GM12878 (cell line): Measurements from ENCODE around the gene AKAP7. TPM values are rescaled to one million over a fixed set of nuclear protein-coding genes. Genes with fewer than 3 reads are reported as not detected.

ENCODE experiments used
- ATAC-seq: fragments of 200-7000 bp; cut with Tn5 transposase; 3 replicates; pipeline ENCODE4 v1.9.1; 2020; ENCODE audit warnings: mild to moderate bottlenecking, moderate library complexity
- BruUV-seq: library from RNA; stranded (reverse); fragments of 400-500 nt; replicated peaks from 2 replicates; lab custom pipeline; 2021; lab: Mats Ljungman, UMichigan
- CTCF ChIA-PET: fragments of 300-600 bp; sonication (Branson Sonifier 250); formaldehyde crosslinking; extraction: SDS; loops from one replicate; lab custom pipeline; 2021; ENCODE audit warnings: inconsistent platforms; lab: Yijun Ruan, JAX
- POLR2A ChIA-PET: fragments of 350-600 bp; formaldehyde crosslinking; extraction: SDS; loops from one replicate; lab custom pipeline; 2021; ENCODE audit warnings: inconsistent platforms; lab: Charles Lee
- RAD21 ChIA-PET: fragments of 300-600 bp; sonication (Branson Sonifier 250); formaldehyde crosslinking; loops from one replicate; lab custom pipeline; 2023; ENCODE audit warnings: antibody characterized with exemption; ENCODE audit not compliant: unreplicated experiment; lab: Charles Lee
- SMC1A ChIA-PET: fragments of 300-600 bp; sonication (Branson Sonifier 250); formaldehyde crosslinking; loops from one replicate; lab custom pipeline; 2023; ENCODE audit not compliant: unreplicated experiment, uncharacterized antibody; lab: Charles Lee
- DNase-seq: peaks from one replicate; pipeline ENCODE4 v3.0.0-alpha.2; 2011; ENCODE audit warnings: low read depth, low spot score
- FAIRE-seq: peaks from 3 replicates; lab custom pipeline; 2011; peaks lifted over from hg19 to GRCh38; lab: Jason Lieb, UNC
- H2AFZ ChIP-seq: 2 replicates; pipeline ENCODE4 v1.6.0; 2011; ENCODE audit warnings: low read depth, low read length, control low read depth; ENCODE audit not compliant: control insufficient read depth
- H3K27ac ChIP-seq: 2 replicates; pipeline ENCODE4 v1.5.1; 2011; ENCODE audit warnings: control low read depth; ENCODE audit not compliant: control insufficient read depth, insufficient read depth
- H3K27me3 ChIP-seq, 2 experiments: replicated peaks in 1 of 2; 2 replicates each; pipeline versions ENCODE4 v1.6.0 to v1.6.1; 2011; ENCODE audit warnings: low read length in 1 of 2; ENCODE audit not compliant: control insufficient read depth in 2 of 2, insufficient read depth in 2 of 2
- H3K36me3 ChIP-seq, 2 experiments: 2 replicates each; pipeline ENCODE4 v1.5.1; 2011; ENCODE audit warnings: low read length in 1 of 2; ENCODE audit not compliant: control insufficient read depth in 2 of 2, insufficient read depth in 2 of 2
- H3K4me1 ChIP-seq: 2 replicates; pipeline ENCODE4 v1.6.1; 2011; ENCODE audit warnings: mild to moderate bottlenecking, low read length, moderate library complexity, mixed read lengths; ENCODE audit not compliant: control insufficient read depth, insufficient read depth
- H3K4me2 ChIP-seq: 2 replicates; pipeline ENCODE4 v1.6.0; 2011; ENCODE audit warnings: control low read depth; ENCODE audit not compliant: control insufficient read depth, insufficient read depth
- H3K4me3 ChIP-seq: fragments of 200-600 bp; sonication (generic); 2 replicates; pipeline ENCODE4 v1.5.1; 2016
- H3K79me2 ChIP-seq: 2 replicates; pipeline ENCODE4 v1.6.0; 2011; ENCODE audit warnings: low read length; ENCODE audit not compliant: control insufficient read depth, insufficient read depth
- H3K9ac ChIP-seq: 2 replicates; pipeline ENCODE4 v1.8.0; 2011; ENCODE audit warnings: low read length, control low read depth, mixed read lengths; ENCODE audit not compliant: control insufficient read depth, insufficient read depth
- H3K9me3 ChIP-seq: replicated peaks from 3 replicates; pipeline ENCODE4 v1.5.1; 2011; ENCODE audit warnings: mild to moderate bottlenecking, low read length; ENCODE audit not compliant: control insufficient read depth, insufficient read depth
- H4K20me1 ChIP-seq: 2 replicates; pipeline ENCODE4 v1.6.0; 2011; ENCODE audit not compliant: control insufficient read depth, insufficient read depth
- CBX3 ChIP-seq: fragments of 200-600 bp; sonication (generic); IDR thresholded peaks from 2 replicates; pipeline ENCODE4 v1.6.1; 2016; ENCODE audit warnings: low read depth, borderline replicate concordance
- CEBPB ChIP-seq, 2 experiments: fragments of 150-350 bp in 1 of 2; IDR thresholded peaks; 2 replicates each; pipeline ENCODE4 v1.6.1; 2012 to 2014; ENCODE audit warnings: low read depth in 2 of 2, low read length in 2 of 2, borderline replicate concordance in 1 of 2, inconsistent platforms in 1 of 2
- CHD1 ChIP-seq: IDR thresholded peaks from 2 replicates; pipeline ENCODE4 v1.6.1; 2012; ENCODE audit warnings: low read depth, low read length, improper control_type of control experiment
- EED ChIP-seq: sonication (generic); IDR thresholded peaks from 2 replicates; pipeline ENCODE4 v1.6.1; 2016; ENCODE audit warnings: antibody characterized with exemption, low read depth
- FOS ChIP-seq: IDR thresholded peaks from 3 replicates; pipeline ENCODE4 v1.6.1; 2011; ENCODE audit warnings: borderline replicate concordance; ENCODE audit not compliant: insufficient read length; ENCODE audit errors: extremely low read depth
- FOXM1 ChIP-seq: IDR thresholded peaks from 2 replicates; pipeline ENCODE4 v1.6.1; 2012; ENCODE audit warnings: low read depth, mild to moderate bottlenecking, inconsistent platforms, low read length, moderate library complexity
- HDAC2 ChIP-seq: fragments of 200-600 bp; sonication (generic); IDR thresholded peaks from 2 replicates; pipeline ENCODE4 v1.6.1; 2017
- KDM1A ChIP-seq: fragments of 200-600 bp; sonication (generic); IDR thresholded peaks from 2 replicates; pipeline ENCODE4 v1.6.1; 2016; ENCODE audit warnings: borderline replicate concordance
- MEF2A ChIP-seq: IDR thresholded peaks from 2 replicates; pipeline ENCODE4 v1.6.1; 2011; ENCODE audit warnings: low read depth, mild to moderate bottlenecking, low read length, moderate library complexity; ENCODE audit not compliant: insufficient read depth
- RUNX3 ChIP-seq: IDR thresholded peaks from 2 replicates; pipeline ENCODE4 v1.6.1; 2012; ENCODE audit warnings: low read length, inconsistent platforms
- SIN3A ChIP-seq: IDR thresholded peaks from 2 replicates; pipeline ENCODE4 v1.6.1; 2012; ENCODE audit warnings: low read depth, low read length, improper control_type of control experiment
- SIX5 ChIP-seq: IDR thresholded peaks from 2 replicates; pipeline ENCODE4 v1.6.1; 2011; ENCODE audit warnings: mild to moderate bottlenecking, low read depth, low read length, moderate library complexity; ENCODE audit not compliant: severe bottlenecking
- SMAD1 ChIP-seq: fragments of 450-650 bp; IDR thresholded peaks from 2 replicates; pipeline ENCODE4 v1.6.1; 2018; ENCODE audit warnings: mild to moderate bottlenecking, low read depth; ENCODE audit not compliant: partially characterized antibody
- STAT3 ChIP-seq: IDR thresholded peaks from 2 replicates; pipeline ENCODE4 v1.6.1; 2011; ENCODE audit warnings: low read depth, low read length, improper control_type of control experiment
- TCF12 ChIP-seq: IDR thresholded peaks from 2 replicates; pipeline ENCODE4 v1.6.1; 2011; ENCODE audit warnings: low read depth, mild to moderate bottlenecking, low read length
- ZNF207 ChIP-seq: fragments of 450-650 bp; IDR thresholded peaks from 2 replicates; pipeline ENCODE4 v1.6.1; 2014; ENCODE audit warnings: antibody characterized with exemption, mild to moderate bottlenecking, borderline replicate concordance
- ZZZ3 ChIP-seq: IDR thresholded peaks from 2 replicates; pipeline ENCODE4 v1.6.1; 2011; ENCODE audit warnings: low read depth; ENCODE audit not compliant: control insufficient read depth, insufficient read length
- WGBS: methylation state at CpG from one replicate; pipeline ENCODE4 v1.1.6; 2016; ENCODE audit warnings: low lambda C conversion rate; ENCODE audit not compliant: insufficient replicate concordance, insufficient coverage; ENCODE audit errors: missing lambda C conversion rate; 5-methylcytosine and 5-hydroxymethylcytosine counted together
- in situ Hi-C: fragments of 300-500 bp; cut with MboI; formaldehyde crosslinking; loops from 9 replicates; pipeline ENCODE4 v1.14.3; 2018; ENCODE audit warnings: mixed read lengths
- intact Hi-C: fragments of 100-400 bp; cut with micrococcal nuclease; formaldehyde crosslinking; loops from one replicate; pipeline ENCODE4 v1.14.2; 2022; ENCODE audit not compliant: unreplicated experiment
- polyA plus RNA-seq, 11 experiments: library from polyadenylated mRNA; depleted of rRNA in 4 of 11; unstranded in 6 of 11; stranded (reverse) in 5 of 11; fragments of >200 nt; fragmentation: Nextera tagmentation in 4 of 11; fragmentation: Illumina TruSeq in 1 of 11; extraction: Ambion mirVana in 4 of 11; extraction: Trizol in 1 of 11; gene quantifications; 1 replicate in 1 of 11; 2 replicates in 10 of 11; pipeline versions ENCODE4 v1.2.1 to v1.2.3, GENCODE V29; 2011 to 2016; ENCODE audit warnings: inconsistent platforms in 2 of 11, missing spikeins in 2 of 11, low read depth in 1 of 11
- total RNA-seq, 4 experiments: library from RNA; depleted of rRNA in 3 of 4; stranded (reverse); fragments of >200 nt in 3 of 4; fragmentation: Illumina TruSeq in 1 of 4; extraction: Trizol in 1 of 4; gene quantifications; 2 replicates each; pipeline versions ENCODE4 v1.2.1 to v1.2.3, GENCODE V29; 2013 to 2021
- TF ChIP-seq, protein P1 (sequence below): fragments of 450-650 bp; IDR thresholded peaks from 2 replicates; pipeline ENCODE4 v1.6.1; 2017; ENCODE audit warnings: antibody characterized with exemption, mild to moderate bottlenecking, moderate library complexity
- TF ChIP-seq, protein P2 (sequence below): fragments of 450-650 bp; conservative IDR thresholded peaks from 2 replicates; pipeline ENCODE4 v1.6.1; 2017; ENCODE audit warnings: mild to moderate bottlenecking, moderate library complexity

AKAP7 gene
- total and polyA plus RNA-seq, 10 of the 15 experiments (the other 5 are each of a cell fraction or from before 2014, with no cell fraction given), result 0.06 to 0.58 (median 0.28) TPM; not detected in 1

DNA sequence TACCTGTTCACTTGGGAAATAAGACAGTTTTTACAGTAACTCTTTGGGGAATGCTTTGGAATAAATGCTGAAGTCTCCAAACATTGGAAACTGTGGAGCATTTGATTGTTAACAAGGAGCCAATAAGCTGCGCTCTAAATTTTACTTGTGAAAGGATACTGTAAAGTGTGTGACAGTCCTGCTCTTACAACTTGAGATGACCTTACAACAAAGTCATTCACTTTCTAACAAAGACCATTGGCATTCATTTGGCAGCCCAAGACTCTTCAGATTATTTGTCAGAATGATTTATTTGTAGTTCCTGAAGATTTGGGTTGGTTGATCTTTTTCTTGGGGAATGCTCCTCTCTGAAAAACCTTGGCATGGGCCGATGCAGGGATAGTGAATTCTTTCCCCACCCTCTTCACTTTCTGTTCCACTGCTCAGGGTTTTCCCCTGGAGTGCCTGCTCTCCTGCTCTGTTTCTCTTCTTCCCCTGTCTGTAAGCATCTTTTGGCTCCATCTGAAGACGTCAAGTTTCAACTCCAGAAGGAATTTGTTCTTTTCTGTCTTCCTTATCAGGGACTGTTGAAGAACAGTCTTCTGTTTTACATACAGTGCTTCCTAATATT lies 116.4 kb downstream of the AKAP7 start:
- no peaks in the 10 kb centered on the region for H4K20me1 ChIP-seq
- ChIA-PET SMC1A (no interaction called here), RAD21 (no interaction called here), POLR2A (no interaction called here), CTCF (no interaction called here)
- H3K36me3 ChIP-seq, result no peaks in the 10 kb centered on the region
- no peak overlapping the region for H3K4me2 ChIP-seq
- DNase-seq (no peak), FAIRE-seq (no peak), ATAC-seq (no peak)
- no peak for TF ChIP-seq ZZZ3
- no peak for TF ChIP-seq MEF2A
- TF ChIP-seq, protein P1, sequence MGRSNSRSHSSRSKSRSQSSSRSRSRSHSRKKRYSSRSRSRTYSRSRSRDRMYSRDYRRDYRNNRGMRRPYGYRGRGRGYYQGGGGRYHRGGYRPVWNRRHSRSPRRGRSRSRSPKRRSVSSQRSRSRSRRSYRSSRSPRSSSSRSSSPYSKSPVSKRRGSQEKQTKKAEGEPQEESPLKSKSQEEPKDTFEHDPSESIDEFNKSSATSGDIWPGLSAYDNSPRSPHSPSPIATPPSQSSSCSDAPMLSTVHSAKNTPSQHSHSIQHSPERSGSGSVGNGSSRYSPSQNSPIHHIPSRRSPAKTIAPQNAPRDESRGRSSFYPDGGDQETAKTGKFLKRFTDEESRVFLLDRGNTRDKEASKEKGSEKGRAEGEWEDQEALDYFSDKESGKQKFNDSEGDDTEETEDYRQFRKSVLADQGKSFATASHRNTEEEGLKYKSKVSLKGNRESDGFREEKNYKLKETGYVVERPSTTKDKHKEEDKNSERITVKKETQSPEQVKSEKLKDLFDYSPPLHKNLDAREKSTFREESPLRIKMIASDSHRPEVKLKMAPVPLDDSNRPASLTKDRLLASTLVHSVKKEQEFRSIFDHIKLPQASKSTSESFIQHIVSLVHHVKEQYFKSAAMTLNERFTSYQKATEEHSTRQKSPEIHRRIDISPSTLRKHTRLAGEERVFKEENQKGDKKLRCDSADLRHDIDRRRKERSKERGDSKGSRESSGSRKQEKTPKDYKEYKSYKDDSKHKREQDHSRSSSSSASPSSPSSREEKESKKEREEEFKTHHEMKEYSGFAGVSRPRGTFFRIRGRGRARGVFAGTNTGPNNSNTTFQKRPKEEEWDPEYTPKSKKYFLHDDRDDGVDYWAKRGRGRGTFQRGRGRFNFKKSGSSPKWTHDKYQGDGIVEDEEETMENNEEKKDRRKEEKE, result no peak
- TF ChIP-seq HDAC2, result no peak
- no peak for TF ChIP-seq STAT3
- TF ChIP-seq SIX5, result no peak
- TF ChIP-seq, protein P2, sequence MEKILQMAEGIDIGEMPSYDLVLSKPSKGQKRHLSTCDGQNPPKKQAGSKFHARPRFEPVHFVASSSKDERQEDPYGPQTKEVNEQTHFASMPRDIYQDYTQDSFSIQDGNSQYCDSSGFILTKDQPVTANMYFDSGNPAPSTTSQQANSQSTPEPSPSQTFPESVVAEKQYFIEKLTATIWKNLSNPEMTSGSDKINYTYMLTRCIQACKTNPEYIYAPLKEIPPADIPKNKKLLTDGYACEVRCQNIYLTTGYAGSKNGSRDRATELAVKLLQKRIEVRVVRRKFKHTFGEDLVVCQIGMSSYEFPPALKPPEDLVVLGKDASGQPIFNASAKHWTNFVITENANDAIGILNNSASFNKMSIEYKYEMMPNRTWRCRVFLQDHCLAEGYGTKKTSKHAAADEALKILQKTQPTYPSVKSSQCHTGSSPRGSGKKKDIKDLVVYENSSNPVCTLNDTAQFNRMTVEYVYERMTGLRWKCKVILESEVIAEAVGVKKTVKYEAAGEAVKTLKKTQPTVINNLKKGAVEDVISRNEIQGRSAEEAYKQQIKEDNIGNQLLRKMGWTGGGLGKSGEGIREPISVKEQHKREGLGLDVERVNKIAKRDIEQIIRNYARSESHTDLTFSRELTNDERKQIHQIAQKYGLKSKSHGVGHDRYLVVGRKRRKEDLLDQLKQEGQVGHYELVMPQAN, result no peak
- no peak for TF ChIP-seq CHD1
- TF ChIP-seq SIN3A, result no peak
- no peak for TF ChIP-seq EED
- no peak for TF ChIP-seq SMAD1
- TF ChIP-seq TCF12, result no peak
- no peak for TF ChIP-seq FOS
- TF ChIP-seq RUNX3, result no peak
- TF ChIP-seq ZNF207, result no peak
- TF ChIP-seq CEBPB (IDR thresholded peaks at IDR 0.05; ENCODE audit: borderline replicate concordance in 1 of 2, low read depth in 2 of 2, low read length in 2 of 2), result no peak
- no peak for TF ChIP-seq CBX3
- no peak for TF ChIP-seq FOXM1
- TF ChIP-seq KDM1A, result no peak
- no peak overlapping the region for H3K4me3 ChIP-seq
- H3K4me1 ChIP-seq, result no peaks in the 10 kb centered on the region
- no peaks in the 10 kb centered on the region for H3K9me3 ChIP-seq
- peaks cover 0 to 6% of the 10 kb centered on the region in 2 experiments; a peak in 1 of 4 replicates for H3K27me3 ChIP-seq
- no peak overlapping the region for H2AFZ ChIP-seq
- 33% methylated on average over 3 of the region's 3 CpGs for WGBS
- no peak overlapping the region for H3K27ac ChIP-seq
- H3K9ac ChIP-seq, result no peak overlapping the region
- in situ Hi-C loops (no loop called here), intact Hi-C loops (no loop called here)
- H3K79me2 ChIP-seq, result no peaks in the 10 kb centered on the region
- BruUV-seq, result no TSS peak
